HepG2 (cell line): Measurements from ENCODE around the gene LEFTY2. TPM values are rescaled to one million over a fixed set of nuclear protein-coding genes. Genes with fewer than 3 reads are reported as not detected.
A peak's percentile ranks its signal among the peaks of the same experiment; 100 is the strongest.

Source experiments
- ATAC-seq: fragments of 200-7000 bp; cut with Tn5 transposase; 3 replicates; pipeline ENCODE4 v1.9.1; 2020; ENCODE audit warnings: mild to moderate bottlenecking, moderate library complexity
- BruUV-seq: library from RNA; stranded (reverse); fragments of 400-500 nt; replicated peaks from 2 replicates; lab custom pipeline; 2021; lab: Mats Ljungman, UMichigan
- CTCF ChIA-PET: fragments of 300-600 bp; formaldehyde crosslinking; extraction: SDS; loops from one replicate; lab custom pipeline; 2021; ENCODE audit warnings: low total read pairs, inconsistent platforms, low intra/inter-chr PET ratio; lab: Yijun Ruan, JAX
- POLR2A ChIA-PET: fragments of 350-600 bp; sonication (Branson Sonifier 250); formaldehyde crosslinking; loops from one replicate; lab custom pipeline; 2020; ENCODE audit warnings: antibody characterized with exemption, inconsistent platforms; lab: Yijun Ruan, JAX
- DNase-seq: peaks from one replicate; pipeline ENCODE4 v3.0.0-alpha.2; 2015; ENCODE audit warnings: low spot score
- FAIRE-seq: peaks from 3 replicates; lab custom pipeline; 2011; peaks lifted over from hg19 to GRCh38; lab: Jason Lieb, UNC
- H2AFZ ChIP-seq: one replicate; pipeline ENCODE4 v1.6.1; 2011; ENCODE audit warnings: low read length, inconsistent platforms
- H3K27ac ChIP-seq: fragments of 300-600 bp; 3 replicates; pipeline ENCODE4 v1.8.0; 2011; ENCODE audit warnings: mixed run types, mild to moderate bottlenecking, mixed read lengths, low read length, inconsistent platforms; ENCODE audit not compliant: insufficient read depth; ENCODE audit errors: extremely low read length
- H3K27me3 ChIP-seq, 2 experiments: fragments of 200-600 bp in 1 of 2; 2 replicates in 1 of 2; 3 replicates in 1 of 2; pipeline versions ENCODE4 v1.6.0 to v1.8.0; 2011; ENCODE audit warnings: low read length in 2 of 2, mild to moderate bottlenecking in 2 of 2, moderate library complexity in 2 of 2, inconsistent platforms in 1 of 2; ENCODE audit not compliant: insufficient read depth in 2 of 2, control insufficient read depth in 1 of 2
- H3K36me3 ChIP-seq, 2 experiments: fragments of 200-600 bp in 1 of 2; replicated peaks in 1 of 2; 2 replicates in 1 of 2; 3 replicates in 1 of 2; pipeline versions ENCODE4 v1.5.1 to v1.8.0; 2011; ENCODE audit warnings: low read length in 2 of 2, inconsistent platforms in 1 of 2; ENCODE audit not compliant: insufficient read depth in 2 of 2, control insufficient read depth in 1 of 2
- H3K4me1 ChIP-seq: 2 replicates; pipeline ENCODE4 v1.5.1; 2012; ENCODE audit warnings: low read length, inconsistent platforms; ENCODE audit not compliant: insufficient read depth
- H3K4me2 ChIP-seq: 2 replicates; pipeline ENCODE4 v1.6.0; 2011; ENCODE audit warnings: low read depth, low read length, inconsistent platforms
- H3K4me3 ChIP-seq, 3 experiments: fragments of 200-600 bp in 1 of 3; sonication (generic), shearing (Covaris generic) in 1 of 3; replicated peaks in 1 of 3; 2 replicates each; pipeline ENCODE4 v1.5.1; 2011 to 2016; ENCODE audit warnings: low read length in 3 of 3, inconsistent platforms in 2 of 3, low read depth in 2 of 3, mild to moderate bottlenecking in 2 of 3, control low read depth in 1 of 3, mixed read lengths in 1 of 3; ENCODE audit not compliant: insufficient read depth in 1 of 3
- H3K79me2 ChIP-seq: one replicate; pipeline ENCODE4 v1.6.1; 2011; ENCODE audit warnings: low read length, inconsistent platforms; ENCODE audit not compliant: insufficient read depth
- H3K9ac ChIP-seq: 2 replicates; pipeline ENCODE4 v1.6.0; 2011; ENCODE audit warnings: mild to moderate bottlenecking, low read depth, low read length, inconsistent platforms; ENCODE audit not compliant: insufficient read depth
- H3K9me3 ChIP-seq: 2 replicates; pipeline ENCODE4 v1.5.1; 2012; ENCODE audit warnings: mild to moderate bottlenecking, low read length
- H4K20me1 ChIP-seq: 2 replicates; pipeline ENCODE4 v1.6.0; 2011; ENCODE audit warnings: inconsistent platforms, mild to moderate bottlenecking, low read length, moderate library complexity; ENCODE audit not compliant: insufficient read depth
- ISL2 ChIP-seq: sonication (generic); formaldehyde crosslinking; IDR thresholded peaks from 2 replicates; pipeline ENCODE4 v1.5.0; 2020; ENCODE audit warnings: missing genetic modification reagents
- JDP2 ChIP-seq: sonication (generic); formaldehyde crosslinking; IDR thresholded peaks from 2 replicates; pipeline ENCODE4 v1.8.1; 2022; ENCODE audit warnings: missing genetic modification reagents, borderline replicate concordance
- KAT2B ChIP-seq: fragments of 150-350 bp; IDR thresholded peaks from 2 replicates; pipeline ENCODE4 v1.6.1; 2014; ENCODE audit warnings: low read depth, low read length, borderline replicate concordance
- SALL1 ChIP-seq: sonication (generic); formaldehyde crosslinking; IDR thresholded peaks from 2 replicates; pipeline ENCODE4 v1.8.0; 2022; ENCODE audit warnings: mild to moderate bottlenecking, missing genetic modification reagents
- U2AF2 ChIP-seq: fragments of 200-400 bp; formaldehyde crosslinking; IDR thresholded peaks from 2 replicates; pipeline ENCODE4 v1.6.1; 2017; ENCODE audit warnings: low read depth, mild to moderate bottlenecking, low read length
- YY1 ChIP-seq: IDR thresholded peaks from 2 replicates; pipeline ENCODE4 v1.6.1; 2011; ENCODE audit warnings: low read length, low read depth, moderate library complexity, mild to moderate bottlenecking; ENCODE audit not compliant: insufficient read depth, insufficient replicate concordance
- ZBTB37 ChIP-seq: sonication (generic); formaldehyde crosslinking; IDR thresholded peaks from 2 replicates; pipeline ENCODE4 v1.4.0; 2020; ENCODE audit warnings: mild to moderate bottlenecking, missing genetic modification reagents
- ZNF205 ChIP-seq: IDR thresholded peaks from 2 replicates; pipeline ENCODE4 v1.6.1; 2018; ENCODE audit warnings: missing biosample characterization, missing genetic modification reagents
- ZNF329 ChIP-seq: sonication (generic); formaldehyde crosslinking; IDR thresholded peaks from 2 replicates; pipeline ENCODE4 v1.9.0; 2021; ENCODE audit warnings: low read depth, mild to moderate bottlenecking, missing genetic modification reagents
- ZNF562 ChIP-seq: sonication (generic); formaldehyde crosslinking; IDR thresholded peaks from 2 replicates; pipeline ENCODE4 v1.8.0; 2022; ENCODE audit warnings: missing genetic modification reagents, borderline replicate concordance
- ZNF75D ChIP-seq: sonication (generic); formaldehyde crosslinking; IDR thresholded peaks from 2 replicates; pipeline ENCODE4 v1.8.1; 2023; ENCODE audit warnings: missing genetic modification reagents, mild to moderate bottlenecking, borderline replicate concordance
- WGBS: methylation state at CpG from one replicate; pipeline ENCODE4 v1.1.6; 2017; ENCODE audit warnings: low lambda C conversion rate; 5-methylcytosine and 5-hydroxymethylcytosine counted together
- in situ Hi-C: cut with HindIII; loops from 2 replicates; pipeline ENCODE4 v1.10.0; 2017; ENCODE audit warnings: low pct_unique_long_range_greater_than_20kb; ENCODE audit not compliant: extremely low pct_ligation_motif_present
- intact Hi-C: fragments of 100-400 bp; cut with micrococcal nuclease; formaldehyde crosslinking; loops from one replicate; pipeline ENCODE4 v1.10.0; 2022; ENCODE audit not compliant: unreplicated experiment
- polyA plus RNA-seq, 8 experiments: library from polyadenylated mRNA; depleted of rRNA in 3 of 8; stranded (reverse) in 7 of 8; unstranded in 1 of 8; fragments of >200 nt; fragmentation: Illumina TruSeq in 4 of 8; extraction: Trizol in 4 of 8; gene quantifications; 2 replicates each; pipeline versions ENCODE4 v1.2.1 to v1.2.3, GENCODE V29; 2011 to 2016; ENCODE audit warnings: low read depth in 4 of 8, missing spikeins in 1 of 8, mixed read lengths in 1 of 8; ENCODE audit not compliant: insufficient read depth in 1 of 8
- total RNA-seq, 5 experiments: library from RNA; depleted of rRNA; stranded (reverse); fragments of >200 nt; fragmentation: Illumina TruSeq; extraction: Trizol; gene quantifications; 2 replicates each; pipeline ENCODE4 v1.2.3, GENCODE V29; 2016; ENCODE audit warnings: low read depth in 1 of 5
- TF ChIP-seq, protein P1 (sequence below): sonication (generic); formaldehyde crosslinking; IDR thresholded peaks from 2 replicates; pipeline ENCODE4 v1.5.1; 2020; ENCODE audit warnings: missing genetic modification reagents, mild to moderate bottlenecking, borderline replicate concordance
- TF ChIP-seq, protein P2 (sequence below): sonication (generic); formaldehyde crosslinking; IDR thresholded peaks from 2 replicates; pipeline ENCODE4 v1.9.0; 2022; ENCODE audit warnings: missing genetic modification reagents, mild to moderate bottlenecking, borderline replicate concordance

Gene LEFTY2
- total and polyA plus RNA-seq, 2 of the 13 experiments (the other 11 are each of a cell fraction or from before 2014, with no cell fraction given): 0.13 to 0.33 TPM

DNA sequence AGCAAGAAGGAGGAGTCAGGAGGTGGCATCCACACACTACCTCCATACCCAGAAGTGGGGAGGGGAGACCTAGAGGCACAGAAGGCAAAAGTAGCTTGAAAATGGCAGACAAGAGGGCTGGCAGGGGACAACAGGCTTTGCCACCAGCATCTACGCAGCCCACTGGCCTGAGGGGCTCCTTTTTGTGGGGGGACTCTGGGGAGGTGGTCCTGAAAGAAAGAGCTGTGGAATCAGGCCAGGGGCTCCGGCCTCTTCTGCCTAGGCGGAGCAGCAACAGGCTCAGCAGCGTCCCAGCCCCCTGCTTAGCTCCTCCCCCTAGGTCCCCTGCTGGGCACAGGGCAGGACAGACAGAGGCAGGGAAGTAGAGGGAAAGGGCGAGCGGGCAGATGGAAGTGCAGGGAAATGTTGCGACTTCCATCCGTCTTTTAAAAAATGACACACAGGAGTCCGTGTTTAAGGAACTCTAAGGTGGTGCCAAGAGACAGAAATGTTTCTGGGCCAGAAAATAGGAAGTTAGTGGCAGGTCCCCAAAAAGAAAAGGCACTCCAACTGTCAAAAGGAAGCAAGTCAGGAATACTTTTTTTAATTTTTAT is 10.0 kb upstream of the LEFTY2 start:
- POLR2A ChIA-PET: interaction anchor here (1.7 kb wide), 1 partner anchor 27 kb away, joined by 5 read pairs; the partner anchor contains the start of gene PYCR2
- in situ Hi-C loops: loop anchor here (25.0 kb wide), 1 partner anchor 639 kb away; no protein-coding TSS in a partner anchor
- no peak overlapping the region for H3K9ac ChIP-seq
- no peak overlapping the region for H2AFZ ChIP-seq
- DNase-seq (no peak), FAIRE-seq (no peak)
- H3K36me3 ChIP-seq: no peaks in the 10 kb centered on the region
- peaks cover 23% of the 10 kb centered on the region for H3K4me1 ChIP-seq
- no peaks in the 10 kb centered on the region for H3K79me2 ChIP-seq
- H3K4me3 ChIP-seq: peak overlapping the region in 1 of 3 experiments; percentile 17; a peak in 1 of 6 replicates
- peak overlapping the region; percentile 53 for H3K4me2 ChIP-seq
- no peak for TF ChIP-seq JDP2
- no peak for TF ChIP-seq YY1
- peak; percentile 70; the same call in 1 of the 2 replicates for TF ChIP-seq ZNF205
- TF ChIP-seq KAT2B: no peak
- no peak for TF ChIP-seq ZNF75D (CRISPR knock-in tag)
- TF ChIP-seq, protein P1, sequence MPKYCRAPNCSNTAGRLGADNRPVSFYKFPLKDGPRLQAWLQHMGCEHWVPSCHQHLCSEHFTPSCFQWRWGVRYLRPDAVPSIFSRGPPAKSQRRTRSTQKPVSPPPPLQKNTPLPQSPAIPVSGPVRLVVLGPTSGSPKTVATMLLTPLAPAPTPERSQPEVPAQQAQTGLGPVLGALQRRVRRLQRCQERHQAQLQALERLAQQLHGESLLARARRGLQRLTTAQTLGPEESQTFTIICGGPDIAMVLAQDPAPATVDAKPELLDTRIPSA (CRISPR knock-in tag): no peak
- TF ChIP-seq ZNF562 (CRISPR knock-in tag): no peak
- TF ChIP-seq ZBTB37 (CRISPR knock-in tag): no peak
- TF ChIP-seq, protein P2, sequence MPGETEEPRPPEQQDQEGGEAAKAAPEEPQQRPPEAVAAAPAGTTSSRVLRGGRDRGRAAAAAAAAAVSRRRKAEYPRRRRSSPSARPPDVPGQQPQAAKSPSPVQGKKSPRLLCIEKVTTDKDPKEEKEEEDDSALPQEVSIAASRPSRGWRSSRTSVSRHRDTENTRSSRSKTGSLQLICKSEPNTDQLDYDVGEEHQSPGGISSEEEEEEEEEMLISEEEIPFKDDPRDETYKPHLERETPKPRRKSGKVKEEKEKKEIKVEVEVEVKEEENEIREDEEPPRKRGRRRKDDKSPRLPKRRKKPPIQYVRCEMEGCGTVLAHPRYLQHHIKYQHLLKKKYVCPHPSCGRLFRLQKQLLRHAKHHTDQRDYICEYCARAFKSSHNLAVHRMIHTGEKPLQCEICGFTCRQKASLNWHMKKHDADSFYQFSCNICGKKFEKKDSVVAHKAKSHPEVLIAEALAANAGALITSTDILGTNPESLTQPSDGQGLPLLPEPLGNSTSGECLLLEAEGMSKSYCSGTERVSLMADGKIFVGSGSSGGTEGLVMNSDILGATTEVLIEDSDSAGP (CRISPR knock-in tag): peak; percentile 34; the same call in 1 of the 2 replicates
- no peak for TF ChIP-seq ZNF329 (CRISPR knock-in tag)
- no peak for TF ChIP-seq U2AF2
- no peak for TF ChIP-seq ISL2 (CRISPR knock-in tag)
- TF ChIP-seq SALL1 (CRISPR knock-in tag): no peak
- TF ChIP-seq, all 625 proteins: peak for 2
- CTCF ChIA-PET: no interaction called here
- Histone ChIP-seq H3K27me3 (peaks cover 4 to 18% of the 10 kb centered on the region in 2 experiments; a peak in 4 of 5 replicates), H4K20me1 (no peaks in the 10 kb centered on the region), H3K27ac (no peak overlapping the region), H3K9me3 (no peaks in the 10 kb centered on the region)
- intact Hi-C loops: no loop called here
- 44% methylated on average over 9 of the region's 9 CpGs for WGBS
- no TSS peak for BruUV-seq
- peak; percentile 94 for ATAC-seq
